SU-DHL-6 (cell line): ENCODE data around the gene AFF2.

Experiments used
- CTCF ChIP-seq: fragments of 200-600 bp; sonication (generic); IDR thresholded peaks from one replicate; pipeline ENCODE4 v1.5.1; 2017; ENCODE audit warnings: antibody characterized with exemption, mild to moderate bottlenecking, low read length, moderate library complexity; ENCODE audit not compliant: insufficient read depth, poor library complexity, severe bottlenecking
- EZH2phosphoT487 ChIP-seq: fragments of 200-600 bp; sonication (generic), shearing (Covaris generic); conservative IDR thresholded peaks from 2 replicates; pipeline ENCODE4 v1.6.1; 2018; ENCODE audit warnings: mild to moderate bottlenecking, antibody characterized with exemption, low read length, moderate library complexity, mixed read lengths

DNA sequence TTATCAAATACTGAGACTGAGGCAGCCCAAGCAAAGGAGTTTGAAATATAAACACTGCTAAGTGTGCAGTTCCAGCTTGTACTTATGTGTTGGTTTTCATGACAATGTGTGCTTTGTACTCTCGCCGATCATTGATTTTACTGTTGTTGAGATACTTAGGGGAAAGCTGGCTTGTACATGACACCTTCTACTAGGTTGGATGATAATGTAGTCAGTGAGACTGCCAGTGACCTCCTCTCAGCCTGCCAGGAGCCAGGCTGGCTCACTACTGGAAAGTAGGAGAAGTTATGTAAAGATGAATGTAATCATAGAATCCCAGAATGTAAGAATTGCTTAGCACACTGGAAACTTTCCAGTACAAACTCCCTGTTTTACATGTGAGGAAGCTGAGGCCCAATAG is 132.0 kb downstream of the AFF2 start:
- TF ChIP-seq CTCF (no peak), EZH2phosphoT487 (no peak)
